ENCODE data around the gene ECT2L.
A peak's percentile ranks its signal among the peaks of the same experiment; 100 is the strongest.

ECT2L gene, protein sequence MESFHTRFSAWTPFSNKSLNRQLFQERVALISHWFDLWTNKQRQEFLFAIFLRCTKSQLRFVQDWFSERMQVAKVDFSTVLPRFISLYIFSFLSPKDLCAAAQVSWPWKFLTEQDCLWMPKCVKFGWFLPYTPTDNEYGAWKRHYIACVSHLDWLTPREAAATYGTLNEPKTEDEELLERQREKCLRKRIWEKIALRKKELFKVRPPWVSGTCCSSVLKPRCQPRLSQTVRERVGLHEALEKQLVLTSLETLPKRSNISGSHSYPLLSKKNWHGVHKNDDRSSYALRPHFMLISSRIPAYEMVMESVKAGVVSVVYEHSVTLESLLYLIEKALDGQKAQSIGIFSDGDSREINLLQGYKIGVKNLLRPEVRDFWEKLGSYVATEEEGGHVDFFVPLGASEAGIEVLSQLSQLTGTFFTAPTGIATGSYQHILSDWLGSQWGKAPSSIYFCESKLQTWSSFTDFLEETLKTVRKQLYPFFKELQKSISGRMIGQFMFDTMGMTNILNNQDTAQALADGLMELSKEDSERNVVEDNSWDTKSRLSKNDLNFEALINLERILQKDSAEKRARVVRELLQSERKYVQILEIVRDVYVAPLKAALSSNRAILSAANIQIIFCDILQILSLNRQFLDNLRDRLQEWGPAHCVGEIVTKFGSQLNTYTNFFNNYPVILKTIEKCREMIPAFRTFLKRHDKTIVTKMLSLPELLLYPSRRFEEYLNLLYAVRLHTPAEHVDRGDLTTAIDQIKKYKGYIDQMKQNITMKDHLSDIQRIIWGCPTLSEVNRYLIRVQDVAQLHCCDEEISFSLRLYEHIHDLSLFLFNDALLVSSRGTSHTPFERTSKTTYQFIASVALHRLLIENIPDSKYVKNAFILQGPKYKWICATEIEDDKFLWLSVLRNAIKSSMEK

GRCh38 chr6:138795809-138796603 lies at the start of gene ECT2L:
Gene ECT2L, plus strand, starts transcription at chr6:138796087. Its CDS starts 17,188 bp downstream, at chr6:138813275.
- peaks cover 3% of the 10 kb centered on the region for H3K36me3 ChIP-seq (ENCODE audit: control insufficient read depth, insufficient read depth, low read length)
- H3K27me3 ChIP-seq (ENCODE audit: control insufficient read depth, insufficient read depth, low read length): no peaks in the 10 kb centered on the region
- H3K27ac ChIP-seq (ENCODE audit: low read depth, low read length): peak within 1 kb of the TSS; percentile 82
- peak within 1 kb of the TSS; percentile 62 for H3K4me3 ChIP-seq (ENCODE audit: low read length)
- H3K9ac ChIP-seq (ENCODE audit: low read length): no peak within 1 kb of the TSS
- H3K4me1 ChIP-seq (ENCODE audit: control insufficient read depth, insufficient read depth, low read length): no peaks in the 10 kb centered on the region

GRCh38 chr6:138752017-138752416 lies 43.9 kb upstream of the ECT2L start:
- Histone ChIP-seq H3K27me3 (ENCODE audit: control insufficient read depth, insufficient read depth, low read length) (no peaks in the 10 kb centered on the region), H3K4me1 (ENCODE audit: control insufficient read depth, insufficient read depth, low read length) (no peaks in the 10 kb centered on the region), H3K27ac (ENCODE audit: low read depth, low read length) (no peak overlapping the region), H3K36me3 (ENCODE audit: control insufficient read depth, insufficient read depth, low read length) (no peaks in the 10 kb centered on the region), H3K4me3 (ENCODE audit: low read length) (no peak overlapping the region), H3K9ac (ENCODE audit: low read length) (no peak overlapping the region)

DNA sequence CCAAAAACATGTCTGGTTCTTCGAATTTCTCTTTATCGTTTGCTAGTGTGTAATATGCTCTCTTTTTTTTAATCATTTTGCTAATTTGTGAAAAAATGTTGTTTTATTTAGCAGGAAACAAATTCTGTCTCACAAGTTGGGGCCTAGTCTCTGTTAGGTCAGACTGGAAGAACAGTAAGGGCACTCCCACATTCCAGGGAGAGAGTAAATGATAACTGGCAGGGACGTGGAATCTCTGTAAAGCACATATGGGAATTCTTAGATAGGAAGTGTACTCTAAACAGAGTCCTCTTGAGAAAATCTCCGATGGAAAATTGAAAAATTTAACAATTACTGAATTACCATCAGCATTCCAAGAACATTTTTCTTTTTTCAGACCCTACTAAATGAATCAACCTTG lies 38.8 kb upstream of the ECT2L start:
- no peaks in the 10 kb centered on the region for H3K27me3 ChIP-seq (ENCODE audit: control insufficient read depth, insufficient read depth, low read length)
- H3K4me1 ChIP-seq (ENCODE audit: control insufficient read depth, insufficient read depth, low read length): no peaks in the 10 kb centered on the region
- no peaks in the 10 kb centered on the region for H3K36me3 ChIP-seq (ENCODE audit: control insufficient read depth, insufficient read depth, low read length)
- H3K4me3 ChIP-seq (ENCODE audit: low read length): no peak overlapping the region
- no peak overlapping the region for H3K27ac ChIP-seq (ENCODE audit: low read depth, low read length)
- no peak overlapping the region for H3K9ac ChIP-seq (ENCODE audit: low read length)

DNA sequence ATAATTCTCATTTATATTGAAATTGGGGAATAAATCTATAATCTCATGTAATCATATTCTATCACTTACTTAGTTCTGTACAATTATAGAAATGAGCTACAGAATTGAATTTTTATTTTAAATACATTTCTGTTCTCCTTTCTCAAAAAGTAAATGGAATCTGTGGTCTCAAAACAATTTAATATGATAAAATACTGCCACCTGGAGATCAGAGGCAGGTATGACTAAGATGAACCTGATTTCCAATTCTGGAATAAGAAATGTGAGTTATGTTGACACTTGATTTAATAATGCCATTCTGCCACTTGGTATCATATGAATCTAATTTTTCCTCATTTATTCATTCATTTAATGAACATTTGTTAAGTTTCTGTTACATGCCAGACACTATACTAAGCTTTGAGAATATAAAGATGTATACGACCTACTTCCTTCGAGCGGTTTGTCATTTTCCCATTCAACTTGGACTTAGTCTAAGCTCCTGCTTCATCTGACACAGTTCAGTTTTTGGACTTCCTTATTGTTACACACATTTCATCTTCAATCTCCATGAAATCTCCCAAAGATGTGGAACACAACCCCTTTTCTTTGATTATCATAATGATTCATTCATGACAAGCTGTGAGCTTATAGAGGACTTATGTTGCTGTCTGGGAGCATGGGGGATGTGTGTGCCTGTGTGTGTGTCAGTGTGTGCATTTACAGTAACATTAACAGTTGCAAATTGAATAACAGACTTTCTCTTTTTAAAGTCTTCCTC lies 29.8 kb upstream of the ECT2L start:
- H3K27me3 ChIP-seq (ENCODE audit: control insufficient read depth, insufficient read depth, low read length): no peaks in the 10 kb centered on the region
- H3K27ac ChIP-seq (ENCODE audit: low read depth, low read length): no peak overlapping the region
- H3K9ac ChIP-seq (ENCODE audit: low read length): no peak overlapping the region
- H3K4me1 ChIP-seq (ENCODE audit: control insufficient read depth, insufficient read depth, low read length): no peaks in the 10 kb centered on the region
- no peaks in the 10 kb centered on the region for H3K36me3 ChIP-seq (ENCODE audit: control insufficient read depth, insufficient read depth, low read length)
- H3K4me3 ChIP-seq (ENCODE audit: low read length): no peak overlapping the region

GRCh38 chr6:138769102-138769676 lies 26.7 kb upstream of the ECT2L start:
- H3K9ac ChIP-seq (ENCODE audit: low read length): no peak overlapping the region
- H3K27me3 ChIP-seq (ENCODE audit: control insufficient read depth, insufficient read depth, low read length): no peaks in the 10 kb centered on the region

GRCh38 chr6:138772596-138773176 lies 23.2 kb upstream of the ECT2L start:
- Histone ChIP-seq H3K27me3 (ENCODE audit: control insufficient read depth, insufficient read depth, low read length) (no peaks in the 10 kb centered on the region), H3K27ac (ENCODE audit: low read depth, low read length) (peak overlapping the region; percentile 99), H3K36me3 (ENCODE audit: control insufficient read depth, insufficient read depth, low read length) (no peaks in the 10 kb centered on the region), H3K4me3 (ENCODE audit: low read length) (peak overlapping the region; percentile 99), H3K9ac (ENCODE audit: low read length) (no peak overlapping the region), H3K4me1 (ENCODE audit: control insufficient read depth, insufficient read depth, low read length) (peaks cover 6% of the 10 kb centered on the region)

More at GRCh38 chr6:138769102-138769676, 26.7 kb upstream of the ECT2L start:
- Histone ChIP-seq H3K4me1 (ENCODE audit: control insufficient read depth, insufficient read depth, low read length) (no peaks in the 10 kb centered on the region), H3K4me3 (ENCODE audit: low read length) (no peak overlapping the region), H3K36me3 (ENCODE audit: control insufficient read depth, insufficient read depth, low read length) (no peaks in the 10 kb centered on the region), H3K27ac (ENCODE audit: low read depth, low read length) (no peak overlapping the region)

- Histone ChIP-seq H3K27me3 (ENCODE audit: control insufficient read depth, insufficient read depth, low read length) (no peaks in the 10 kb centered on the region), H3K4me1 (ENCODE audit: control insufficient read depth, insufficient read depth, low read length) (peaks cover 6% of the 10 kb centered on the region), H3K4me3 (ENCODE audit: low read length) (peak within 1 kb of the TSS; percentile 99), H3K27ac (ENCODE audit: low read depth, low read length) (peak within 1 kb of the TSS; percentile 99), H3K9ac (ENCODE audit: low read length) (peak within 1 kb of the TSS; percentile 92), H3K36me3 (ENCODE audit: control insufficient read depth, insufficient read depth, low read length) (no peaks in the 10 kb centered on the region)
These were observed 22.5 kb upstream of the ECT2L start, which contains the start of gene CCDC28A for GRCh38 chr6:138773177-138774091. Gene CCDC28A, plus strand, starts transcription at chr6:138773769. Its CDS starts 2,352 bp downstream, at chr6:138776121.

GRCh38 chr6:138774370-138774769 lies 21.5 kb upstream of the ECT2L start:
- H3K9ac ChIP-seq (ENCODE audit: low read length): peak overlapping the region; percentile 92
- peak overlapping the region; percentile 99 for H3K27ac ChIP-seq (ENCODE audit: low read depth, low read length)
- no peaks in the 10 kb centered on the region for H3K27me3 ChIP-seq (ENCODE audit: control insufficient read depth, insufficient read depth, low read length)
- H3K4me3 ChIP-seq (ENCODE audit: low read length): peak overlapping the region; percentile 99
- peaks cover 6% of the 10 kb centered on the region for H3K4me1 ChIP-seq (ENCODE audit: control insufficient read depth, insufficient read depth, low read length)
- no peaks in the 10 kb centered on the region for H3K36me3 ChIP-seq (ENCODE audit: control insufficient read depth, insufficient read depth, low read length)

DNA sequence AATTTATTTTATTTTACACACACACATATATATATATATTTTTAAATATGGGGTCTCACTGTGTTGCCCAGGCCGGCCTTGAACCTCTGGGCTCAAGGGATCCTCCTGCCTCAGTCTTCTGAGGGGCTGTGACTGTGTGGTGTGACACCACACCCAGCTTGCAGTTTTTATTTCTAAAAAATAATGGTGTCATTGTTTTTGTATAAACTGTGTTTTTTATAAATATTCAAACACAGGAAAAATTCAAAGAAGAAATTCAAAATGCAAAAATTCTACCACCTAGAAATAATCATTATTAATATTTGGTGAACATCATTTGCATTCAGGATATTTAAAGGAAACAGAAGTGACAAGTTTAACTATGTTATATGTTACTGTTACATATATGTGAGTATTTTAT lies 19.2 kb upstream of the ECT2L start:
- Histone ChIP-seq H3K4me1 (ENCODE audit: control insufficient read depth, insufficient read depth, low read length) (peaks cover 6% of the 10 kb centered on the region), H3K9ac (ENCODE audit: low read length) (no peak overlapping the region), H3K36me3 (ENCODE audit: control insufficient read depth, insufficient read depth, low read length) (no peaks in the 10 kb centered on the region), H3K27me3 (ENCODE audit: control insufficient read depth, insufficient read depth, low read length) (no peaks in the 10 kb centered on the region), H3K4me3 (ENCODE audit: low read length) (no peak overlapping the region), H3K27ac (ENCODE audit: low read depth, low read length) (no peak overlapping the region)

- Histone ChIP-seq H3K36me3 (ENCODE audit: control insufficient read depth, insufficient read depth, low read length) (no peaks in the 10 kb centered on the region), H3K27me3 (ENCODE audit: control insufficient read depth, insufficient read depth, low read length) (no peaks in the 10 kb centered on the region)
These were observed 17.6 kb upstream of the ECT2L start for GRCh38 chr6:138778331-138778730.

More at GRCh38 chr6:138778331-138778730, 17.6 kb upstream of the ECT2L start:
- no peak overlapping the region for H3K4me3 ChIP-seq (ENCODE audit: low read length)
- H3K9ac ChIP-seq (ENCODE audit: low read length): no peak overlapping the region
- H3K4me1 ChIP-seq (ENCODE audit: control insufficient read depth, insufficient read depth, low read length): peaks cover 6% of the 10 kb centered on the region
- H3K27ac ChIP-seq (ENCODE audit: low read depth, low read length): no peak overlapping the region

All from rectal smooth muscle tissue (tissue), 1 donor.